Endodermal cell (in vitro differentiated cells): ENCODE measurements around the gene RAB34. TPM values are rescaled to one million over a fixed set of nuclear protein-coding genes. Genes with fewer than 3 reads are reported as not detected.

ENCODE experiments used
- DNase-seq: peaks from one replicate; pipeline ENCODE4 v3.0.0-alpha.2; 2017
- H3K27ac ChIP-seq: 2 replicates; pipeline ENCODE4 v1.5.1; 2013; ENCODE audit warnings: mild to moderate bottlenecking, low read depth, low read length, moderate library complexity
- H3K27me3 ChIP-seq: 2 replicates; pipeline ENCODE4 v1.6.1; 2013; ENCODE audit warnings: mild to moderate bottlenecking, low read length, moderate library complexity; ENCODE audit not compliant: insufficient read depth, control insufficient read depth, poor library complexity, severe bottlenecking
- H3K36me3 ChIP-seq: 2 replicates; pipeline ENCODE4 v1.7.0; 2013; ENCODE audit warnings: mild to moderate bottlenecking, low read length, moderate library complexity; ENCODE audit not compliant: control insufficient read depth, insufficient read depth
- H3K4me1 ChIP-seq: one replicate; pipeline ENCODE4 v1.7.0; 2013; ENCODE audit warnings: low read length; ENCODE audit not compliant: control insufficient read depth, insufficient read depth
- H3K4me3 ChIP-seq: 2 replicates; pipeline ENCODE4 v1.5.1; 2013; ENCODE audit warnings: mild to moderate bottlenecking, low read length, moderate library complexity
- H3K9ac ChIP-seq: 2 replicates; pipeline ENCODE4 v1.6.1; 2013; ENCODE audit warnings: mild to moderate bottlenecking, low read length, moderate library complexity; ENCODE audit not compliant: poor library complexity, severe bottlenecking; ENCODE audit errors: extremely low read depth
- H3K9me3 ChIP-seq: 2 replicates; pipeline ENCODE4 v1.6.1; 2013; ENCODE audit warnings: mild to moderate bottlenecking, low read length, moderate library complexity; ENCODE audit not compliant: control insufficient read depth
- H3K27ac Mint-ChIP-seq: 2 replicates; pipeline ENCODE4 v1.8.0; 2020; ENCODE audit warnings: mixed read lengths
- H3K27me3 Mint-ChIP-seq: 2 replicates; pipeline ENCODE4 v1.8.0; 2021; ENCODE audit warnings: mild to moderate bottlenecking, mixed read lengths; ENCODE audit not compliant: insufficient read depth
- H3K36me3 Mint-ChIP-seq: 2 replicates; pipeline ENCODE4 v1.8.0; 2020; ENCODE audit warnings: low read depth, mixed read lengths
- H3K4me1 Mint-ChIP-seq: 2 replicates; pipeline ENCODE4 v1.8.0; 2020; ENCODE audit warnings: mixed read lengths
- H3K4me3 Mint-ChIP-seq: 2 replicates; pipeline ENCODE4 v1.8.0; 2020; ENCODE audit warnings: mild to moderate bottlenecking, moderate library complexity, mixed read lengths
- H3K9me3 Mint-ChIP-seq: 2 replicates; pipeline ENCODE4 v1.8.0; 2020; ENCODE audit warnings: mild to moderate bottlenecking, mixed read lengths
- CTCF ChIP-seq: fragments of 200-600 bp; sonication (generic); conservative IDR thresholded peaks from 2 replicates; pipeline ENCODE4 v1.5.0; 2021; ENCODE audit warnings: antibody characterized with exemption, mild to moderate bottlenecking
- WGBS, 2 experiments: methylation state at CpG; one replicate each; pipeline versions ENCODE4 v1.1.5 to v1.1.7; 2013; ENCODE audit warnings: missing lambda C conversion rate in 2 of 2, mixed read lengths in 1 of 2; ENCODE audit not compliant: insufficient coverage in 1 of 2, insufficient read length in 1 of 2; 5-methylcytosine and 5-hydroxymethylcytosine counted together
- total RNA-seq, 2 donors: library from RNA; stranded (reverse); fragmentation: NEBNext Ultra II Directional in 1 of 2; extraction: Animal tissue kit (Norgen Biotek cat#: 25700) in 1 of 2; gene quantifications; 2 replicates in 1 of 2; 3 replicates in 1 of 2; pipeline ENCODE4 v1.2.1, GENCODE V29; 2021

The RAB34 gene
- total RNA-seq, 2 donors from 2014 or later, result 111 to 112 TPM

- Histone ChIP-seq H3K4me3 (no peak overlapping the region), H3K9me3 (no peaks in the 10 kb centered on the region), H3K27ac (no peak overlapping the region), H3K36me3 (peaks cover 11% of the 10 kb centered on the region), H3K4me1 (peaks cover 3% of the 10 kb centered on the region), H3K27me3 (no peaks in the 10 kb centered on the region), H3K9ac (no peak overlapping the region)
- no peak for TF ChIP-seq CTCF
- Mint-ChIP-seq H3K4me1 (peaks cover 21% of the 10 kb centered on the region), H3K4me3 (no peak overlapping the region), H3K27ac (no peak overlapping the region), H3K9me3 (no peaks in the 10 kb centered on the region), H3K36me3 (peaks cover 15% of the 10 kb centered on the region), H3K27me3 (no peaks in the 10 kb centered on the region)
- no peak for DNase-seq
- 89 to 93% methylated on average over 1 to 2 of the region's 2 CpGs for WGBS, 2 experiments
Measured at GRCh38 chr17:28707339-28707720, 10.3 kb downstream of the RAB34 start.

DNA sequence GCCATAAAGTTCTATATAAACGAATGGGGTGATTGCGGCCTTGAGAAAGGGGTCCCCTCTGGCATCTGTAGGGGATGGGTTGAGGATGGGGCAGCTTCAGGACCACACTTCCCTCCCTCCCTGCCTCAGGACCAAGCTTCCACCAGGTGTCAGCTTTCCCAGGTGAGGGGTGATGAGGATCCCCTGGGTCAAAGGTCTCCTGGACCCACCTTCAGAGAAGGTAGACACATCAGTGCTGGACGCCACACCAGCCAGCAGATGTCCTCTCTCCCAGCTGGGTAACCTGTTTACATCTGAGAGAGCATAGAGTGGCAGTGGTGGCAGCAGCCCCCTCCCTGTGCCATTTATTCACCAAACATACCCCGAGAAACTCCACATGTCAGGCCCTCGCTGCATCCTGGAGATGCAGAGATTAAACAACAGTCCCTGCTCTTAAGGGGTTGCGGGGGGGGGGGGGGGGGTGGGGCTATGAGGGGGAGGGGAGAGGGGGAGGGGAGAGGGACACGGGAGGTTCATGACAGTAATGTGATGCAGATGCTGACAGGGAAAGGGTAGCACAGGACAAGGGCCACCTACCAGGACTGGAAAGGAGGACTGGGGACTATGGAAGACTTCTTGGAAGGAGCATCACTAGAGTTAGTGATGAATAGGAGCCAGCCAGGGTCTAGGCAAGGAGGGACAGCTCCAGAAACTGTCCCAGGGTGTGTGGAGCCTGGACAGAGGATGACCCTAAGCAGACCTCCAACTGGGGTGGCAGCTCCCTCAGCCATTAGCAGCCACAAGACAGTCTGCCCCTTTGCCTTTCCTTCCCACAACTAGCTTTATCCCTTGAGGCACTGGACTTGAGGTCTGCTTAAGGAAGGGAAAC, 11.0 kb downstream of the RAB34 start:
- DNase-seq, result no peak
- TF ChIP-seq CTCF, result peak; percentile 24
- no peak overlapping the region for H3K9ac ChIP-seq
- no peaks in the 10 kb centered on the region for H3K9me3 Mint-ChIP-seq
- H3K4me3 Mint-ChIP-seq, result no peak overlapping the region
- H3K9me3 ChIP-seq, result no peaks in the 10 kb centered on the region
- peaks cover 17% of the 10 kb centered on the region for H3K36me3 ChIP-seq
- H3K27ac ChIP-seq, result no peak overlapping the region
- H3K4me1 ChIP-seq, result peaks cover 3% of the 10 kb centered on the region
- H3K27ac Mint-ChIP-seq, result no peak overlapping the region
- no peaks in the 10 kb centered on the region for H3K27me3 Mint-ChIP-seq
- no peak overlapping the region for H3K4me3 ChIP-seq
- WGBS, 2 experiments, result 78 to 86% methylated on average over 3 to 4 of the region's 7 CpGs
- peaks cover 17% of the 10 kb centered on the region for H3K4me1 Mint-ChIP-seq
- no peaks in the 10 kb centered on the region for H3K27me3 ChIP-seq
- peaks cover 22% of the 10 kb centered on the region for H3K36me3 Mint-ChIP-seq

GRCh38 chr17:28705728-28706334, 11.8 kb downstream of the RAB34 start:
- peak overlapping the region; percentile 86 for H3K27ac Mint-ChIP-seq
- H3K9ac ChIP-seq, result no peak overlapping the region
- DNase-seq, result no peak
- H3K36me3 ChIP-seq, result peaks cover 26% of the 10 kb centered on the region
- peaks cover 30% of the 10 kb centered on the region for H3K36me3 Mint-ChIP-seq
- H3K27me3 Mint-ChIP-seq, result no peaks in the 10 kb centered on the region
- peaks cover 3% of the 10 kb centered on the region for H3K4me1 ChIP-seq
- no peaks in the 10 kb centered on the region for H3K9me3 Mint-ChIP-seq
- no peaks in the 10 kb centered on the region for H3K27me3 ChIP-seq
- no peak overlapping the region for H3K4me3 ChIP-seq
- H3K9me3 ChIP-seq, result no peaks in the 10 kb centered on the region
- H3K27ac ChIP-seq, result no peak overlapping the region
- H3K4me1 Mint-ChIP-seq, result peaks cover 17% of the 10 kb centered on the region
- 81 to 88% methylated on average over 3 to 10 of the region's 10 CpGs for WGBS, 2 experiments
- no peak for TF ChIP-seq CTCF
- H3K4me3 Mint-ChIP-seq, result no peak overlapping the region
